Common myeloid progenitor, CD34-positive (primary cell): ENCODE results near the gene GRK4.
A peak's percentile ranks its signal among the peaks of the same experiment; 100 is the strongest.

Experiments
- CTCF ChIA-PET: fragments of 350-600 bp; sonication (Branson Sonifier 250); formaldehyde crosslinking; loops from one replicate; lab custom pipeline; 2021; ENCODE audit warnings: antibody characterized with exemption; lab: Charles Lee
- POLR2A ChIA-PET: fragments of 350-600 bp; sonication (Branson Sonifier 250); formaldehyde crosslinking; loops from one replicate; lab custom pipeline; 2021; ENCODE audit warnings: antibody characterized with exemption; lab: Charles Lee
- DNase-seq, 3 donors: peaks; one replicate each; pipeline versions ENCODE4 v3.0.0 to v3.0.0-alpha.2; 2013
- H3K27ac ChIP-seq, 2 experiments: 1 replicate in 1 of 2; 2 replicates in 1 of 2; pipeline ENCODE4 v1.7.0; 2013; ENCODE audit warnings: inconsistent platforms in 2 of 2, low read length in 2 of 2, mild to moderate bottlenecking in 2 of 2, low read depth in 1 of 2, moderate library complexity in 1 of 2; ENCODE audit not compliant: severe bottlenecking in 2 of 2, insufficient read depth in 1 of 2, poor library complexity in 1 of 2
- H3K27me3 ChIP-seq, 5 experiments: replicated peaks in 2 of 5; 1 replicate in 3 of 5; 2 replicates in 2 of 5; pipeline versions ENCODE4 v1.6.1 to v1.7.0; 2013; ENCODE audit warnings: low read length in 4 of 5, mild to moderate bottlenecking in 2 of 5, moderate library complexity in 2 of 5, inconsistent platforms in 1 of 5; ENCODE audit not compliant: insufficient read depth in 5 of 5, control insufficient read depth in 4 of 5
- H3K36me3 ChIP-seq, 4 experiments: 1 replicate in 2 of 4; 2 replicates in 2 of 4; pipeline versions ENCODE4 v1.6.1 to v1.7.0; 2013; ENCODE audit warnings: low read length in 3 of 4, control low read depth in 1 of 4, mild to moderate bottlenecking in 1 of 4; ENCODE audit not compliant: control insufficient read depth in 4 of 4, insufficient read depth in 4 of 4
- H3K4me1 ChIP-seq, 4 experiments: 1 replicate in 3 of 4; 2 replicates in 1 of 4; pipeline versions ENCODE4 v1.6.1 to v1.7.1; 2013; ENCODE audit warnings: low read length in 3 of 4, mild to moderate bottlenecking in 3 of 4, control low read depth in 1 of 4, inconsistent platforms in 1 of 4, moderate library complexity in 1 of 4; ENCODE audit not compliant: control insufficient read depth in 4 of 4, insufficient read depth in 4 of 4; ENCODE audit errors: control extremely low read depth in 1 of 4
- H3K4me3 ChIP-seq, 7 experiments: 1 replicate in 4 of 7; 2 replicates in 3 of 7; pipeline versions ENCODE4 v1.5.1 to v1.7.0; 2013; ENCODE audit warnings: mild to moderate bottlenecking in 7 of 7, low read length in 6 of 7, moderate library complexity in 6 of 7, inconsistent platforms in 2 of 7, low read depth in 2 of 7, control low read depth in 1 of 7; ENCODE audit not compliant: insufficient read depth in 4 of 7, control insufficient read depth in 1 of 7; ENCODE audit errors: extremely low read depth in 1 of 7
- H3K9me3 ChIP-seq, 5 experiments: 1 replicate in 4 of 5; 2 replicates in 1 of 5; pipeline versions ENCODE4 v1.6.1 to v1.7.1; 2013; ENCODE audit warnings: low read length in 4 of 5, mild to moderate bottlenecking in 2 of 5, inconsistent platforms in 1 of 5, low read depth in 1 of 5, moderate library complexity in 1 of 5; ENCODE audit not compliant: control insufficient read depth in 4 of 5, insufficient read depth in 2 of 5; ENCODE audit errors: control extremely low read depth in 1 of 5
- WGBS: methylation state at CpG from one replicate; pipeline ENCODE4 v1.1.5; 2013; ENCODE audit not compliant: insufficient coverage; 5-methylcytosine and 5-hydroxymethylcytosine counted together

The GRK4 gene

DNA sequence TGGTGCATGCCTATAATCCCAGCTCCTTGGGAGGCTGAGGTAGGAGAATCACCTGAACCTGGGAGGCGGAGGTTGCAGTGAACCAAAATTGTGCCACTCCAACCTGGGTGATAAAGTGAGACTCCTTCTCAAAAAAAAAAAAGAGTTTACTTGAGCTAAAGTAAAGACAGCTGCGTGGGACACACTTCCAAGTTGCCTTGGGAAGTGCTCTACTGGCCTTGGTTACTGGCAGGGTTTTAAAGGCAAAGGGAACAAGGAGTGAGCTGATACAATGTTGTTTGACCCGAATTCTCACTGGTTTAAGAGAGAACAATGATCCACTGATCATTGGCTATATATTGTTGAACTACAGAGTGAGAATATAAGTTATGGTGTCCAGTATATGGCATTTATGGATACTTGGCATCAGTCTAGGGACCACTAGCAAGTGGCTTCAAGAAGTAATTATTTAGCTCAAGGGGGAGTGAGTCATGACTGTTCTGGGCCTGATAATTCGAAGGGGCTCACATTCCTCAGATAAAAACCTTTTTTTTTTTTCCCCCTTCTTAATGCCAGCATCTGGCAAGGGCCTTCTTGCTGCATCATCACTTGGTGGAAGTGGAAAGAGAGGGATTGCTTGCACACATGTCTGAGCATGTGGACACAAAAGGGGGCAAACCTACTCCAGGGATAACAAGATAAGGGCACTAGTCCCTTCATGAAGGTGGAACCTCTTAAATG lies 32.3 kb downstream of the GRK4 start:
- ChIA-PET CTCF (interaction anchor here (0.7 to 1.3 kb wide), 3 partner anchors 18 to 38 kb away, joined by 3 to 4 read pairs (median 3); no protein-coding TSS in a partner anchor), POLR2A (interaction anchor here (0.6 kb wide), 1 partner anchor 15 kb away, joined by 6 read pairs; no protein-coding TSS in a partner anchor)
- 100% methylated on average over 2 of the region's 4 CpGs for WGBS

DNA sequence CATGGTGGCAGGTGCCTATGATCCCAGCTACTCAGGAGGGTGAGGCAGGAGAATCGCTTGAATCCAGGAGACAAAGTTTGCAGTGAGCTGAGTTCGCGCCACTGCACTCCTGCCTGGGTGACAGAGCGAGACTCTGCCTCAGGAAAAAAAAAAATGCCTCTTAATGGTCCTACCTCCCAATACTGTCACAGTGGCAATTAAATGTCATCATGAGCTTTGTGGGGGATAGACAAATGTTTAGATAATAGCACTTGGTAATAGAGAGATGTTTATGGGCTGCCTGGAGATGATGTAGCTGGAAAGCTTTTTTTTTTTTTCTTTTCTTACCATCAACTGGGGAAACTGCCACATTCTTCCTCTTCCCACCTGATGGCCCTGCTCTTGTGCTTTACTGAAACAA lies 33.0 kb downstream of the GRK4 start:
- H3K27me3 ChIP-seq: no peaks in the 10 kb centered on the region
- 90% methylated on average over 1 of the region's 4 CpGs for WGBS
- ChIA-PET CTCF (interaction anchor here (0.7 to 1.3 kb wide), 4 partner anchors 13 to 37 kb away, joined by 3 to 4 read pairs (median 4); no protein-coding TSS in a partner anchor), POLR2A (no interaction called here)
- H3K27ac ChIP-seq: no peak overlapping the region
- no peak for DNase-seq
- H3K4me3 ChIP-seq: no peak overlapping the region
- no peaks in the 10 kb centered on the region for H3K4me1 ChIP-seq
- H3K36me3 ChIP-seq: no peaks in the 10 kb centered on the region
- H3K9me3 ChIP-seq: no peaks in the 10 kb centered on the region

More for the DNA sequence above, 32.3 kb downstream of the GRK4 start:
- H3K4me3 ChIP-seq: no peak overlapping the region
- no peaks in the 10 kb centered on the region for H3K9me3 ChIP-seq
- H3K27me3 ChIP-seq: no peaks in the 10 kb centered on the region
- H3K4me1 ChIP-seq: no peaks in the 10 kb centered on the region
- H3K36me3 ChIP-seq: no peaks in the 10 kb centered on the region
- DNase-seq: no peak
- H3K27ac ChIP-seq: no peak overlapping the region

DNA sequence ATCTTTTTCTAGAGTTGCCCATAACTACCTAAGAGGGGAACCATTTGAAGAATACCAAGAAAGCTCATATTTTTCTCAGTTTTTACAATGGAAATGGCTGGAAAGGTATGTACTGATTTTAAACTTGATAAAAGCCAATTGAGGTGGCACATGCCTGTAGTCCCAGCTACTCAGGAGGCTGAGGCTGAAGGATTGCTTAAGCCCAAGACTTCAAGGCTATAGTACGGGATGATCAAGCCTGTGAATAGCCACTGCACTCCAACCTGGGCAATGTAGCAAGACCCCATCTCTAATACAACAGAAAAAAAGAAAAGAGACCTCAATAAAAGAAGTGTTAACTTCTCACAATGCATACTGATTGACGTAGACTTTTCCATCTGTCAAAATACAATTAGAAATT lies 44.4 kb downstream of the GRK4 start:
- Histone ChIP-seq H3K27me3 (no peaks in the 10 kb centered on the region), H3K27ac (no peak overlapping the region), H3K9me3 (no peaks in the 10 kb centered on the region), H3K4me1 (no peaks in the 10 kb centered on the region), H3K4me3 (no peak overlapping the region), H3K36me3 (no peaks in the 10 kb centered on the region)
- DNase-seq: no peak
- 100% methylated on average over 1 of the region's 2 CpGs for WGBS
- CTCF ChIA-PET: interaction anchor here (1.1 to 1.4 kb wide), 2 partner anchors 30 to 34 kb away, joined by 3 read pairs; no protein-coding TSS in a partner anchor
- POLR2A ChIA-PET: interaction anchor here (0.6 kb wide), 1 partner anchor 66 kb away, joined by 5 read pairs; no protein-coding TSS in a partner anchor

DNA sequence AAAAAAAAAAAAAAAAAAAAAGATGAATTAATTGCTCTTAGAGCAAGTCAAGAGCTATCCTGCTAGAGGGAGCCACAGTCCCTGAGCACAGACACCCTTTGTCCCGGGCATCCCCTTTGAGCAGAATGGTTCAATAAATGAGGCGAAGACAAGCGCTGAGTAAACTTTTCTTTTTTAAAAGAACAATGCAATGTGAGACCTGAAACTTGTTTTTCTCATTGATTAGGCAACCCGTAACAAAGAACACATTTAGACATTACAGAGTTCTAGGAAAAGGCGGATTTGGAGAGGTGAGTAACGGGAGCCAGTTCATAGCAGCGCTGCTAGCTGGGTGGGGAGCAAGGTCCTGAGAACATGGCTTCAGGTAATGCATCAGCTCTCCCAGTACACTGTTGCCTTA lies 46.1 kb downstream of the GRK4 start:
- ChIA-PET CTCF (interaction anchor here (0.9 to 1.2 kb wide), 3 partner anchors 13 to 29 kb away, joined by 3 to 4 read pairs (median 3); no protein-coding TSS in a partner anchor), POLR2A (no interaction called here)
- H3K36me3 ChIP-seq: no peaks in the 10 kb centered on the region
- no peaks in the 10 kb centered on the region for H3K4me1 ChIP-seq
- peak; percentile 17 to 34 (median 32) for DNase-seq
- H3K27ac ChIP-seq: no peak overlapping the region
- no peak overlapping the region for H3K4me3 ChIP-seq
- WGBS: 87% methylated on average over 6 of the region's 7 CpGs
- H3K27me3 ChIP-seq: no peaks in the 10 kb centered on the region
- no peaks in the 10 kb centered on the region for H3K9me3 ChIP-seq

GRCh38 chr4:3010577-3010976 lies 47.2 kb downstream of the GRK4 start:
- Histone ChIP-seq H3K27me3 (no peaks in the 10 kb centered on the region), H3K4me1 (no peaks in the 10 kb centered on the region), H3K36me3 (no peaks in the 10 kb centered on the region), H3K27ac (no peak overlapping the region), H3K9me3 (no peaks in the 10 kb centered on the region), H3K4me3 (no peak overlapping the region)
- WGBS: 92% methylated on average over 1 of the region's 2 CpGs
- CTCF ChIA-PET: no interaction called here
- no peak for DNase-seq
- POLR2A ChIA-PET: interaction anchor here (0.5 kb wide), 1 partner anchor 21 kb away, joined by 3 read pairs; no protein-coding TSS in a partner anchor

DNA sequence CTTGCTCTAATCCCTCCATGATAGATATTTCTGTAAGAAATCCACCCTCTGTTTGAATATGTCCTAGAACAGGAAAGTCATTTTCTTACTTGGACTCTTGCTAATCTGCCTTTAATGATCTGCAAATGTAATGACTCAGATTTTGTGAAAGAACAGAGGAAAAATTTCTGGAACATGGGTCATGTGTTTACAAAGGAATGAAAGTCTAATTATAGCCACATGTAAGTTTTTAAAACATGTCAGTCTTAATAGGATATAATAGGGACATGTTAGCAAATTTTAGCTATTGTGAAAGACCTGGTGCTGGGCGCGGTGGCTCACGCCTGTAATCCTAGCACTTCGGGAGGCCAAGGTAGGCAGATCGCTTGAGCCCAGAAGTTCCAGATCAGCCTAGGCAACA lies 47.6 kb downstream of the GRK4 start:
- 100% methylated on average over 1 of the region's 5 CpGs for WGBS
- Histone ChIP-seq H3K9me3 (no peaks in the 10 kb centered on the region), H3K36me3 (no peaks in the 10 kb centered on the region), H3K27ac (no peak overlapping the region), H3K27me3 (no peaks in the 10 kb centered on the region), H3K4me3 (no peak overlapping the region), H3K4me1 (no peaks in the 10 kb centered on the region)
- no peak for DNase-seq
- ChIA-PET CTCF (no interaction called here), POLR2A (no interaction called here)

DNA sequence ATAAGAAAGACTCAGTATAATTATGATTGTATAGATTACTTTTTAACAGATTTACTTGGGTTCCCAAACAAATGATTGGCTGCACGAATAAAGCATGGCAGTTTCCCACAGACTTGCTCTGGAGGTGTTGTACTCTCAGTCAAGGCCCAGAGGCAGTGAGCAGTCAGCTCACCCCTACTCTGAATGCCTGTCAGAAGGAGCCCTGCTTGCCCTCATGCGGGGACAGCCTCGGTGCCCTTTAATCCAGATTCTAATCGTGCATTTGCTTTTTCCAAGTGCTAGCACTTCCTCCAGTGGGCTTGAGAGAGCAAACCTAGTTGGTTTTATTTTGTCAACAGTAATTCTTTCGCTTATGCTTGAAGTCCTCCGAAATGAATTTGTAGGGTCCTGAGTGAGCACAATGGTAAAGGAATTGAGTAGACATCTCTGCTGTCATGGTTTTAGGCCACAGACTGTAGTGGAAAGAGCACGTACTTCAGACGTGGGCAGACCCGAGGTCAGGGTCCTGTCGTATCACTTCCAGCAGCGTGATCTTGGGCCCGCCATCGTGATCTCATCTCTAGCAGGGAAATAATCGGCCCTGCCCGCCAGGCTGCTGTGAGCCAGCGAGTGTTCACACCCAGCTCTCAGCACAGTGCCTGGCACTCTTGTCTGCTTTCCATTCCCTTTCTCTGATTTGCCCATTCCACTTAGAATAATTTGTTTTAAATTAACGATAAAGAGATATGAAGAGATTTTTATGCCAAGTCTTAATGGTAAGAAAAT lies 48.3 kb downstream of the GRK4 start:
- no peaks in the 10 kb centered on the region for H3K27me3 ChIP-seq
- DNase-seq: no peak
- ChIA-PET CTCF (no interaction called here), POLR2A (no interaction called here)
- no peaks in the 10 kb centered on the region for H3K9me3 ChIP-seq
- H3K36me3 ChIP-seq: no peaks in the 10 kb centered on the region
- H3K4me1 ChIP-seq: no peaks in the 10 kb centered on the region
- 96% methylated on average over 16 of the region's 17 CpGs for WGBS
- H3K27ac ChIP-seq: no peak overlapping the region
- no peak overlapping the region for H3K4me3 ChIP-seq
